GM12878 (cell line): ENCODE measurements around the gene HSPB8. TPM values are rescaled to one million over a fixed set of nuclear protein-coding genes. Genes with fewer than 3 reads are reported as not detected.

Source experiments
- ATAC-seq: fragments of 200-7000 bp; cut with Tn5 transposase; 3 replicates; pipeline ENCODE4 v1.9.1; 2020; ENCODE audit warnings: mild to moderate bottlenecking, moderate library complexity
- BruUV-seq: library from RNA; stranded (reverse); fragments of 400-500 nt; replicated peaks from 2 replicates; lab custom pipeline; 2021; lab: Mats Ljungman, UMichigan
- CTCF ChIA-PET: fragments of 300-600 bp; sonication (Branson Sonifier 250); formaldehyde crosslinking; extraction: SDS; loops from one replicate; lab custom pipeline; 2021; ENCODE audit warnings: inconsistent platforms; lab: Yijun Ruan, JAX
- POLR2A ChIA-PET: fragments of 350-600 bp; formaldehyde crosslinking; extraction: SDS; loops from one replicate; lab custom pipeline; 2021; ENCODE audit warnings: inconsistent platforms; lab: Charles Lee
- RAD21 ChIA-PET: fragments of 300-600 bp; sonication (Branson Sonifier 250); formaldehyde crosslinking; loops from one replicate; lab custom pipeline; 2023; ENCODE audit warnings: antibody characterized with exemption; ENCODE audit not compliant: unreplicated experiment; lab: Charles Lee
- SMC1A ChIA-PET: fragments of 300-600 bp; sonication (Branson Sonifier 250); formaldehyde crosslinking; loops from one replicate; lab custom pipeline; 2023; ENCODE audit not compliant: unreplicated experiment, uncharacterized antibody; lab: Charles Lee
- DNase-seq: peaks from one replicate; pipeline ENCODE4 v3.0.0-alpha.2; 2011; ENCODE audit warnings: low read depth, low spot score
- FAIRE-seq: peaks from 3 replicates; lab custom pipeline; 2011; peaks lifted over from hg19 to GRCh38; lab: Jason Lieb, UNC
- H2AFZ ChIP-seq: 2 replicates; pipeline ENCODE4 v1.6.0; 2011; ENCODE audit warnings: low read depth, low read length, control low read depth; ENCODE audit not compliant: control insufficient read depth
- H3K27ac ChIP-seq: 2 replicates; pipeline ENCODE4 v1.5.1; 2011; ENCODE audit warnings: control low read depth; ENCODE audit not compliant: control insufficient read depth, insufficient read depth
- H3K27me3 ChIP-seq, 2 experiments: replicated peaks in 1 of 2; 2 replicates each; pipeline versions ENCODE4 v1.6.0 to v1.6.1; 2011; ENCODE audit warnings: low read length in 1 of 2; ENCODE audit not compliant: control insufficient read depth in 2 of 2, insufficient read depth in 2 of 2
- H3K36me3 ChIP-seq, 2 experiments: 2 replicates each; pipeline ENCODE4 v1.5.1; 2011; ENCODE audit warnings: low read length in 1 of 2; ENCODE audit not compliant: control insufficient read depth in 2 of 2, insufficient read depth in 2 of 2
- H3K4me1 ChIP-seq: 2 replicates; pipeline ENCODE4 v1.6.1; 2011; ENCODE audit warnings: mild to moderate bottlenecking, low read length, moderate library complexity, mixed read lengths; ENCODE audit not compliant: control insufficient read depth, insufficient read depth
- H3K4me2 ChIP-seq: 2 replicates; pipeline ENCODE4 v1.6.0; 2011; ENCODE audit warnings: control low read depth; ENCODE audit not compliant: control insufficient read depth, insufficient read depth
- H3K4me3 ChIP-seq: fragments of 200-600 bp; sonication (generic); 2 replicates; pipeline ENCODE4 v1.5.1; 2016
- H3K79me2 ChIP-seq: 2 replicates; pipeline ENCODE4 v1.6.0; 2011; ENCODE audit warnings: low read length; ENCODE audit not compliant: control insufficient read depth, insufficient read depth
- H3K9ac ChIP-seq: 2 replicates; pipeline ENCODE4 v1.8.0; 2011; ENCODE audit warnings: low read length, control low read depth, mixed read lengths; ENCODE audit not compliant: control insufficient read depth, insufficient read depth
- H3K9me3 ChIP-seq: replicated peaks from 3 replicates; pipeline ENCODE4 v1.5.1; 2011; ENCODE audit warnings: mild to moderate bottlenecking, low read length; ENCODE audit not compliant: control insufficient read depth, insufficient read depth
- H4K20me1 ChIP-seq: 2 replicates; pipeline ENCODE4 v1.6.0; 2011; ENCODE audit not compliant: control insufficient read depth, insufficient read depth
- WGBS: methylation state at CpG from one replicate; pipeline ENCODE4 v1.1.6; 2016; ENCODE audit warnings: low lambda C conversion rate; ENCODE audit not compliant: insufficient replicate concordance, insufficient coverage; ENCODE audit errors: missing lambda C conversion rate; 5-methylcytosine and 5-hydroxymethylcytosine counted together
- in situ Hi-C: fragments of 300-500 bp; cut with MboI; formaldehyde crosslinking; loops from 9 replicates; pipeline ENCODE4 v1.14.3; 2018; ENCODE audit warnings: mixed read lengths
- intact Hi-C: fragments of 100-400 bp; cut with micrococcal nuclease; formaldehyde crosslinking; loops from one replicate; pipeline ENCODE4 v1.14.2; 2022; ENCODE audit not compliant: unreplicated experiment
- polyA plus RNA-seq, 11 experiments: library from polyadenylated mRNA; depleted of rRNA in 4 of 11; unstranded in 6 of 11; stranded (reverse) in 5 of 11; fragments of >200 nt; fragmentation: Nextera tagmentation in 4 of 11; fragmentation: Illumina TruSeq in 1 of 11; extraction: Ambion mirVana in 4 of 11; extraction: Trizol in 1 of 11; gene quantifications; 1 replicate in 1 of 11; 2 replicates in 10 of 11; pipeline versions ENCODE4 v1.2.1 to v1.2.3, GENCODE V29; 2011 to 2016; ENCODE audit warnings: inconsistent platforms in 2 of 11, missing spikeins in 2 of 11, low read depth in 1 of 11
- total RNA-seq, 4 experiments: library from RNA; depleted of rRNA in 3 of 4; stranded (reverse); fragments of >200 nt in 3 of 4; fragmentation: Illumina TruSeq in 1 of 4; extraction: Trizol in 1 of 4; gene quantifications; 2 replicates each; pipeline versions ENCODE4 v1.2.1 to v1.2.3, GENCODE V29; 2013 to 2021
- TF ChIP-seq, protein P1 (sequence below): fragments of 150-350 bp; IDR thresholded peaks from 2 replicates; pipeline ENCODE4 v1.6.1; 2014; ENCODE audit warnings: mild to moderate bottlenecking, low read depth, low read length

Gene HSPB8
- total and polyA plus RNA-seq, 10 of the 15 experiments (the other 5 are each of a cell fraction or from before 2014, with no cell fraction given): 0.10 TPM; not detected in 9

DNA sequence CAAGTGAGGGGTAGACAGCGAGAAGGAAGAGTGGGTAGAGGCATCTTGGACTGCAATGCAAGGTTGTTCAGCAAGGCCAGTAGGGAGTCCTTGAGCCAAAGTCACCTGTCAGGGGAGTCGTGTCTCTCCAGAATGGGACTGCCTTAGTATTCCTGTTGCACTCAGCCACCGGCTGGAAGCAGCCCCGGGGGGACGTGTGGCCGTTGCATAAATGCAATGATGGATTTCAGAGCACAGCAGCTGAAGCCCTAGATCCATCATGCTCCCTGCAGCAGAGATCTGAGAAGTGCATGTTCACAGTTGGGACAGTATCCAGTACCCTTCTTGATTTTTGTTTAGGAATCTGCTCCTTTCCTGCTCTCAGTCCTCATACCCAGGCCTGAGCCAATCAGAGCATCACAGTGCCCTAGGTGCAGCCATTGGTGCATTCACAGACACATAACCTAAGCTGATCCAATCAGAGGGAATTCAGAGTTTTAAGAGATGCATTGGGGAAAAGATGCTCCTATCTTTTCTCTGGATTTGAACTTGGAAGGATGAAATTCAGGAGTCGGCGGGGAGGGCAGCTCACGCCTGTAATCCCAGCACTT is 62.9 kb downstream of the HSPB8 start:
- Histone ChIP-seq H3K36me3 (no peaks in the 10 kb centered on the region), H3K9me3 (no peaks in the 10 kb centered on the region), H3K4me2 (no peak overlapping the region), H3K9ac (no peak overlapping the region), H3K27me3 (no peaks in the 10 kb centered on the region), H3K4me1 (no peaks in the 10 kb centered on the region), H3K79me2 (no peaks in the 10 kb centered on the region), H2AFZ (no peak overlapping the region), H4K20me1 (no peaks in the 10 kb centered on the region), H3K4me3 (no peak overlapping the region), H3K27ac (no peak overlapping the region)
- FAIRE-seq (no peak), ATAC-seq (no peak), DNase-seq (no peak)
- ChIA-PET POLR2A (no interaction called here), CTCF (no interaction called here), SMC1A (no interaction called here), RAD21 (no interaction called here)
- BruUV-seq: no TSS peak
- TF ChIP-seq, protein P1, sequence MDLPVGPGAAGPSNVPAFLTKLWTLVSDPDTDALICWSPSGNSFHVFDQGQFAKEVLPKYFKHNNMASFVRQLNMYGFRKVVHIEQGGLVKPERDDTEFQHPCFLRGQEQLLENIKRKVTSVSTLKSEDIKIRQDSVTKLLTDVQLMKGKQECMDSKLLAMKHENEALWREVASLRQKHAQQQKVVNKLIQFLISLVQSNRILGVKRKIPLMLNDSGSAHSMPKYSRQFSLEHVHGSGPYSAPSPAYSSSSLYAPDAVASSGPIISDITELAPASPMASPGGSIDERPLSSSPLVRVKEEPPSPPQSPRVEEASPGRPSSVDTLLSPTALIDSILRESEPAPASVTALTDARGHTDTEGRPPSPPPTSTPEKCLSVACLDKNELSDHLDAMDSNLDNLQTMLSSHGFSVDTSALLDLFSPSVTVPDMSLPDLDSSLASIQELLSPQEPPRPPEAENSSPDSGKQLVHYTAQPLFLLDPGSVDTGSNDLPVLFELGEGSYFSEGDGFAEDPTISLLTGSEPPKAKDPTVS: no peak
- intact Hi-C loops: no loop called here
- WGBS: 49% methylated on average over 9 of the region's 9 CpGs
- in situ Hi-C loops: no loop called here

Other genes starting within 250 kb of the HSPB8 start
- not detected in 2 replicates for gene SRRM4, start 197.4 kb upstream of the HSPB8 start, total RNA-seq (2014; rRNA removed)
- gene SRRM4, start 197.4 kb upstream of the HSPB8 start, total RNA-seq (2014; rRNA removed; fragmentation: Illumina TruSeq; extraction: Trizol): not detected in 2 replicates
- not detected in 2 replicates for gene SRRM4, start 197.4 kb upstream of the HSPB8 start, total RNA-seq (2021)
- not detected in 2 replicates for gene SRRM4, start 197.4 kb upstream of the HSPB8 start, polyA plus RNA-seq (2011; rRNA removed)
- gene SRRM4, start 197.4 kb upstream of the HSPB8 start, polyA plus RNA-seq (2014; fragmentation: Illumina TruSeq; extraction: Trizol): under 0.01 TPM in 1 of 2 replicates, not detected in the other
- gene SRRM4, start 197.4 kb upstream of the HSPB8 start, polyA plus RNA-seq (2014; fragmentation: Nextera tagmentation; extraction: Ambion mirVana): not detected
- not detected in 2 replicates for gene SRRM4, start 197.4 kb upstream of the HSPB8 start, polyA plus RNA-seq (2014; rRNA removed)
- under 1 TPM in 1 of 2 experiments, not detected in 1; 0.01 TPM for gene SRRM4, start 197.4 kb upstream of the HSPB8 start, polyA plus RNA-seq (2016; fragmentation: Nextera tagmentation; extraction: Ambion mirVana)
- not detected in 2 replicates for gene CCDC60, start 155.8 kb downstream of the HSPB8 start, total RNA-seq (2014; rRNA removed)
- gene CCDC60, start 155.8 kb downstream of the HSPB8 start, total RNA-seq (2014; rRNA removed; fragmentation: Illumina TruSeq; extraction: Trizol): not detected in 2 replicates
- not detected in 2 replicates for gene CCDC60, start 155.8 kb downstream of the HSPB8 start, total RNA-seq (2021)
- gene CCDC60, start 155.8 kb downstream of the HSPB8 start, polyA plus RNA-seq (2011; rRNA removed): not detected in 2 replicates
- not detected in 2 replicates for gene CCDC60, start 155.8 kb downstream of the HSPB8 start, polyA plus RNA-seq (2014; fragmentation: Illumina TruSeq; extraction: Trizol)
- not detected for gene CCDC60, start 155.8 kb downstream of the HSPB8 start, polyA plus RNA-seq (2014; fragmentation: Nextera tagmentation; extraction: Ambion mirVana)
- not detected in 2 replicates for gene CCDC60, start 155.8 kb downstream of the HSPB8 start, polyA plus RNA-seq (2014; rRNA removed)
- under 1 TPM in 1 of 2 experiments, not detected in 1; 0.19 TPM for gene CCDC60, start 155.8 kb downstream of the HSPB8 start, polyA plus RNA-seq (2016; fragmentation: Nextera tagmentation; extraction: Ambion mirVana)